Calu3 (cell line): ENCODE measurements around the gene GPR35. TPM values are rescaled to one million over a fixed set of nuclear protein-coding genes. Genes with fewer than 3 reads are reported as not detected.

ENCODE experiments used
- BruUV-seq: library from RNA; stranded (reverse); fragments of 400-500 nt; replicated peaks from 2 replicates; lab custom pipeline; 2021; lab: Mats Ljungman, UMichigan
- CTCF ChIA-PET: fragments of 300-600 bp; sonication (Branson Sonifier 250); formaldehyde crosslinking; loops from one replicate; lab custom pipeline; 2022; ENCODE audit warnings: antibody characterized with exemption; lab: Charles Lee
- DNase-seq: peaks from one replicate; pipeline ENCODE4 v3.0.0; 2022
- H3K27ac Mint-ChIP-seq: one replicate; pipeline ENCODE4 v1.8.0; 2022; ENCODE audit warnings: mixed read lengths; ENCODE audit not compliant: unreplicated experiment
- H3K27me3 Mint-ChIP-seq: one replicate; pipeline ENCODE4 v1.8.0; 2022; ENCODE audit warnings: mixed read lengths; ENCODE audit not compliant: unreplicated experiment
- H3K36me3 Mint-ChIP-seq: one replicate; pipeline ENCODE4 v1.8.0; 2022; ENCODE audit warnings: mild to moderate bottlenecking, moderate library complexity, mixed read lengths; ENCODE audit not compliant: insufficient read depth, unreplicated experiment
- H3K4me1 Mint-ChIP-seq: one replicate; pipeline ENCODE4 v1.8.0; 2022; ENCODE audit warnings: mild to moderate bottlenecking, low read depth, mixed read lengths; ENCODE audit not compliant: unreplicated experiment
- H3K4me3 Mint-ChIP-seq: one replicate; pipeline ENCODE4 v1.8.0; 2022; ENCODE audit warnings: mild to moderate bottlenecking, low read depth, moderate library complexity, mixed read lengths; ENCODE audit not compliant: unreplicated experiment
- H3K9me3 Mint-ChIP-seq: one replicate; pipeline ENCODE4 v1.8.0; 2022; ENCODE audit warnings: low read depth, mixed read lengths; ENCODE audit not compliant: unreplicated experiment
- intact Hi-C: fragments of 100-400 bp; cut with micrococcal nuclease; formaldehyde crosslinking; loops from one replicate; pipeline ENCODE4 v1.10.0; 2022; ENCODE audit not compliant: unreplicated experiment
- total RNA-seq: library from RNA; stranded (reverse); gene quantifications from 2 replicates; pipeline ENCODE4 v1.2.3, GENCODE V29; 2022
- TF ChIP-seq, protein P1 (sequence below): fragments of 200-600 bp; IDR thresholded peaks from one replicate; pipeline ENCODE4 v1.8.0; 2022; ENCODE audit warnings: antibody characterized with exemption; ENCODE audit not compliant: unreplicated experiment

GPR35 gene
- total RNA-seq, 1 experiment from 2014 or later: 40.3 TPM

DNA sequence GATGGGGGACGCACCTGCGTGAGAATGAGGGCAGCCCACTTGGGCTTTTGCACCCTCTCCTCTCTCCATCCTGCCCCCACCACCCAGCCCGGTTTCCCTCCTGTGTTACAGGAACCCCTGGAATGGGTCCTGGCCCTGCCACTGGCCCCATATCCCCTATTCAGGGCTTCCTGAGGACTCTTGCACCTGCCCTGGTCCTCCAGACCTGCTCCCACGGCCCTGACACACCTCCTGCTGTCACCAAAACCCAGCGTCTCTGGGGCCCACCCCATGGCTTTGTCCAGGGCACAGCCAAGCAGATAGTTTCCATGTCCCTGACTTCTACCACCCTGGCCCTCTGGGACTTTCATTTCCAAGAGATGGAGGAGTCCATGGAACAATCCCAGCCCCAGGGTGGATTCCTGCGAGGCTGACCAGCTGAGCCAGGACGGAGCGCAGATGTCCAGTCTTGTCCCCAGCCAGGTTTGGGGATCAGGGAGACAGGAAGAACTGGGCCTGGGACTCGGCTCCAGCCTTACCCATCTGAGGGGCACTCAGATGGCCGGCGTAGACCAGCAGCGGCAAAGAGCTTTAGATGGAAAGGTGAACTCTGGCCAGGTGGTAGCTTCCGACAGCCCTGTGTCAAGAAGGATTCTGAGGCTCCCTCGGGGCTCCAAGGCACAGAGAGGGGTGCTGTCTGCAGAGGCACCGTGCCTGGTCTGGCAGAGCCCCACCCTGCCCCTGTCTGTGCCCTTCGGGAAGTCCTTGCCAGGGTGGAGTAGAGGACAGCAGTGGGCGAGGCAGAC is 12.0 kb downstream of the GPR35 start:
- CTCF ChIA-PET: no interaction called here
- no TSS peak for BruUV-seq

DNA sequence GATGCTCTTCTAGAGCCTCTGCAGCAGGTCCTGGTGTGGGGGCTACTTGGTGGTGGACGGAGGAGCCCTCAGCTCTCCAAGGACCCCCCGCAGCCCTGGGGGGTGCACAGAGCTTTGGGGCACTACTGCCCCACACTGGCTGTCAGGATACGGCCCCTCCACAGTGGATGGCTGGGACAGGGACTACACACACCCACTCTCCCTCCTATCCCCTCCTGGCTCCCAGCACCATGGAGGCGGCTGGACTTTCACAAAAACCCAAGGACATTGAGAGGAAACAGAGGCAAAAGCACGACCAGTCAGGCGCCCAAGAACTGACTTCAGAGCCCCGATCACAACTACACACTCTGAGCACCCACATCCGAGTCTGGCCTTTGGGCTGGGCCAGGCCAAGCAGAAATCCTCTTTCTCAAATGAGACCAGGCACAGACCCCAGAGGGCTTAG is 12.6 kb downstream of the GPR35 start:
- intact Hi-C loops: no loop called here
- Mint-ChIP-seq H3K27ac (no peak overlapping the region), H3K36me3 (peaks cover under 1% of the 10 kb centered on the region), H3K27me3 (peaks cover 48% of the 10 kb centered on the region), H3K9me3 (peaks cover 4% of the 10 kb centered on the region), H3K4me1 (no peaks in the 10 kb centered on the region), H3K4me3 (no peak overlapping the region)
- no peak for DNase-seq
- TF ChIP-seq, protein P1, sequence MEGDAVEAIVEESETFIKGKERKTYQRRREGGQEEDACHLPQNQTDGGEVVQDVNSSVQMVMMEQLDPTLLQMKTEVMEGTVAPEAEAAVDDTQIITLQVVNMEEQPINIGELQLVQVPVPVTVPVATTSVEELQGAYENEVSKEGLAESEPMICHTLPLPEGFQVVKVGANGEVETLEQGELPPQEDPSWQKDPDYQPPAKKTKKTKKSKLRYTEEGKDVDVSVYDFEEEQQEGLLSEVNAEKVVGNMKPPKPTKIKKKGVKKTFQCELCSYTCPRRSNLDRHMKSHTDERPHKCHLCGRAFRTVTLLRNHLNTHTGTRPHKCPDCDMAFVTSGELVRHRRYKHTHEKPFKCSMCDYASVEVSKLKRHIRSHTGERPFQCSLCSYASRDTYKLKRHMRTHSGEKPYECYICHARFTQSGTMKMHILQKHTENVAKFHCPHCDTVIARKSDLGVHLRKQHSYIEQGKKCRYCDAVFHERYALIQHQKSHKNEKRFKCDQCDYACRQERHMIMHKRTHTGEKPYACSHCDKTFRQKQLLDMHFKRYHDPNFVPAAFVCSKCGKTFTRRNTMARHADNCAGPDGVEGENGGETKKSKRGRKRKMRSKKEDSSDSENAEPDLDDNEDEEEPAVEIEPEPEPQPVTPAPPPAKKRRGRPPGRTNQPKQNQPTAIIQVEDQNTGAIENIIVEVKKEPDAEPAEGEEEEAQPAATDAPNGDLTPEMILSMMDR: no peak
- CTCF ChIA-PET: no interaction called here
- no TSS peak for BruUV-seq

More for the DNA sequence above, 12.0 kb downstream of the GPR35 start:
- Mint-ChIP-seq H3K27me3 (peaks cover 45% of the 10 kb centered on the region), H3K4me3 (no peak overlapping the region), H3K36me3 (peaks cover 7% of the 10 kb centered on the region), H3K9me3 (peaks cover 4% of the 10 kb centered on the region), H3K27ac (no peak overlapping the region), H3K4me1 (no peaks in the 10 kb centered on the region)
- intact Hi-C loops: no loop called here
- TF ChIP-seq, protein P1: no peak
- DNase-seq: no peak

DNA sequence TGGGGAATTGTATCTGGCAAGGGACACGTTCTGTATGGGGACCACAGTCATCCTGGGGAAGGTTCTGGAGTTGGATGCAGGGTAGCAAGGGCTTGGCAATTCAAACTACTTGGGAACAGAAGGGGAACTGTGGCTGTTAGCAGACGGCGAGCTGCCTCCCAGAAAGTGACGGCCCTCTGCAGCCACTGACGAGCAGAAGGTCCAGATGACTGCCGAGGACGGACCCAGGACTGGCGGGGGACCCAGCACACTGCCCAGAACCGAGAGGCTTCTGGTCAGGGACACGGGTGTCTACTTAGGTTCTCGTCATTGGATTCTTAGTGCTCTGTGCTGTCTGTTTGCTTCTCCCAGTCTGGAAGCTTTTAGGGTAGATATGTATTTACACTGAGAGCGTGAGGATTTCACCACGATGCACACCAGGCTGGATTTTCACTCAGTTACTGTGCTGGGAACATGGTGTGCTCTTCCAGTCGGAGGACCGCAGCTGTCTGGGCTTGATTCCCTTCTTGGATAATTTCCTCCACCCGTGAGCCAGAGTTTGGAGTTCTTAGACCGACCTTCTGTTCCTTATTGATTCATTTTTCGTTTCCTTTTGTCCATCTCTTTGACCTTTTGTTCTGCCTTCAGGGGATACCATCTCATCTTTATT is 13.4 kb downstream of the GPR35 start:
- Mint-ChIP-seq H3K27ac (no peak overlapping the region), H3K36me3 (no peaks in the 10 kb centered on the region), H3K9me3 (peaks cover under 1% of the 10 kb centered on the region), H3K4me3 (no peak overlapping the region), H3K4me1 (no peaks in the 10 kb centered on the region), H3K27me3 (peaks cover 55% of the 10 kb centered on the region)
- TF ChIP-seq, protein P1: no peak
- intact Hi-C loops: no loop called here
- no TSS peak for BruUV-seq
- DNase-seq: no peak
- CTCF ChIA-PET: no interaction called here

DNA sequence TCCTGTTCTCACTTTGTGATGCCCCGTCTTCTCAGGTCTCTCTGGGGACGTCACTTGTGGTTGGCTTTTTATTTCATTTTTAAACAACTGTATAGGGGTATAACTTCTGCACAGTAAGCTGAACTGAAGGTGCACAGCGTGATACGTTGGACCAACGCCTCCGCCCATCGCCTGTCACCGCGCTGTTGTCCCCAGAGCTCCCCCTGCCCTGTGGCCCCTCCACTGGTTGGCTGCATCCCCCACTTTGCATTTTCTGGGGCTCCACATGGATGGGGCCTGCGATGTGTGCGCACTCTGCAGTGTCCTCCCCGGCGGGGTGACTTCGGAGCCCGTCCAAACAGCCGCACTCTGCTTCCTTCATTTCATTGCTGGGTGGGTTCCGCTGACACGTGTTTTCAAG is 14.3 kb downstream of the GPR35 start:
- no peak overlapping the region for H3K27ac Mint-ChIP-seq
- no peaks in the 10 kb centered on the region for H3K4me1 Mint-ChIP-seq
- peaks cover 64% of the 10 kb centered on the region for H3K27me3 Mint-ChIP-seq
- no TSS peak for BruUV-seq
- TF ChIP-seq, protein P1: no peak
- intact Hi-C loops: no loop called here
- CTCF ChIA-PET: no interaction called here
- no peaks in the 10 kb centered on the region for H3K9me3 Mint-ChIP-seq
- H3K4me3 Mint-ChIP-seq: no peak overlapping the region
- no peak for DNase-seq
- H3K36me3 Mint-ChIP-seq: no peaks in the 10 kb centered on the region
